IPS-18a (cell line): Measurements from ENCODE around the gene SH3RF3.
"Not testable (repeated sequence)": the region's sequence is repeated elsewhere in the genome, so short reads cannot be mapped to it uniquely, and the experiment has no call there.

Experiments
- H3K27ac ChIP-seq: one replicate; pipeline ENCODE4 v1.5.1; 2013; ENCODE audit warnings: low read length
- H3K27me3 ChIP-seq: one replicate; pipeline ENCODE4 v1.6.1; 2013; ENCODE audit warnings: mild to moderate bottlenecking, low read length; ENCODE audit not compliant: control insufficient read depth, insufficient read depth
- H3K36me3 ChIP-seq: one replicate; pipeline ENCODE4 v1.6.1; 2013; ENCODE audit warnings: low read depth, low read length; ENCODE audit not compliant: control insufficient read depth
- H3K4me1 ChIP-seq: one replicate; pipeline ENCODE4 v1.6.1; 2013; ENCODE audit warnings: low read depth, low read length; ENCODE audit not compliant: control insufficient read depth
- H3K4me3 ChIP-seq: one replicate; pipeline ENCODE4 v1.5.1; 2013; ENCODE audit warnings: low read length
- H3K9ac ChIP-seq: one replicate; pipeline ENCODE4 v1.6.1; 2013; ENCODE audit warnings: mild to moderate bottlenecking, low read length, moderate library complexity
- H3K9me3 ChIP-seq: one replicate; pipeline ENCODE4 v1.6.1; 2013; ENCODE audit warnings: low read depth, low read length; ENCODE audit not compliant: control insufficient read depth

The SH3RF3 gene

GRCh38 chr2:109120166-109120565 lies 8.8 kb upstream of the SH3RF3 start:
- H3K9ac ChIP-seq: no peak overlapping the region
- H3K36me3 ChIP-seq: no peaks in the 10 kb centered on the region
- H3K9me3 ChIP-seq: no peaks in the 10 kb centered on the region
- H3K4me1 ChIP-seq: no peaks in the 10 kb centered on the region
- no peak overlapping the region for H3K4me3 ChIP-seq
- H3K27ac ChIP-seq: no peak overlapping the region
- H3K27me3 ChIP-seq: no peaks in the 10 kb centered on the region

DNA sequence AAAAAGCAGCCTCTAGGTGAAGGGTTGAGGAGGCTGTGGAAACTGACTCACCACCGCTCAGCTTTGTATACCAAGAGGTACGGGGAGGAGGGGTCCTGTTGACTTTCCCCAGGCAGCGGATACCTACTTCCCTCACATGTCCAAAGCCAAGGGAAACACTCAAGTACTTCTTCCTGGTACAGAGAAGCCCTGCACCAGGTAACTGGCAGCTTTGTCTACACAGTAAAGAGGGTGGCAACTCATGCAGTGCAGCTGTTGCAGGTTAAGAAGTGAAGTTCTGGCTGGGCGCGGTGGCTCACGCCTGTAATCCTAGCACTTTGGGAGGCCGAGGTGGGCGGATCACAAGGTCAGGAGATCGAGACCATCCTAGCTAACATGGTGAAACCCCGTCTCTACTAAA lies 8.3 kb upstream of the SH3RF3 start:
- H3K9me3 ChIP-seq, H3K4me3 ChIP-seq: not testable (repeated sequence)

GRCh38 chr2:109123586-109124201 lies 5.3 kb upstream of the SH3RF3 start:
- no peak overlapping the region for H3K4me3 ChIP-seq
- H3K27ac ChIP-seq: no peak overlapping the region
- no peak overlapping the region for H3K9ac ChIP-seq
- H3K9me3 ChIP-seq: no peaks in the 10 kb centered on the region
- H3K36me3 ChIP-seq: no peaks in the 10 kb centered on the region
- H3K27me3 ChIP-seq: peaks cover 17% of the 10 kb centered on the region
- no peaks in the 10 kb centered on the region for H3K4me1 ChIP-seq

More for the DNA sequence above, 8.3 kb upstream of the SH3RF3 start:
- not testable (repeated sequence) for H3K27me3 ChIP-seq, H3K9ac ChIP-seq, H3K27ac ChIP-seq, H3K4me1 ChIP-seq, H3K36me3 ChIP-seq

- no peaks in the 10 kb centered on the region for H3K9me3 ChIP-seq
- H3K9ac ChIP-seq: no peak overlapping the region
- peaks cover 31% of the 10 kb centered on the region for H3K27me3 ChIP-seq
- no peak overlapping the region for H3K27ac ChIP-seq
- no peak overlapping the region for H3K4me3 ChIP-seq
- no peaks in the 10 kb centered on the region for H3K36me3 ChIP-seq
- H3K4me1 ChIP-seq: no peaks in the 10 kb centered on the region
Observed at GRCh38 chr2:109124982-109125592, 3.9 kb upstream of the SH3RF3 start.

- Histone ChIP-seq H3K9me3 (no peaks in the 10 kb centered on the region), H3K4me1 (no peaks in the 10 kb centered on the region), H3K27me3 (peaks cover 39% of the 10 kb centered on the region), H3K4me3 (no peak overlapping the region), H3K9ac (no peak overlapping the region), H3K27ac (no peak overlapping the region), H3K36me3 (no peaks in the 10 kb centered on the region)
Observed at GRCh38 chr2:109125593-109126500, 3.2 kb upstream of the SH3RF3 start.

DNA sequence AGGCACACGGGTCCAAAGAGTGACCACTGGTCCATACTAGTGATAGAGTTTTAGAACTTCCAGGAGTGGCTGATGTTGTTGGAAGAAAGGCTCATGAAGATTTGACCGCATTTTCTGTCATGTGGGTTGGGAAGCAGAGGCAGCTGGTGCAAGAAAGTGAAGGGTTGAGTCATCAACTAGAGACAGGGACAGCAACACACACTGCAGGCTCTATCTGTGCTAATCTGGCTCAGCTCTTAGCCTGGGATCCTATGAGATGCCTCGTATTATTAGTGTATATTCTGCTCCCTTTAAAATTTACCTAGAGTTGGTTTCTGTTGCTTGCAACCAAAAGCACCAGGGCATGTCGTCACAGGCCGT lies 2.5 kb upstream of the SH3RF3 start:
- Histone ChIP-seq H3K4me1 (no peaks in the 10 kb centered on the region), H3K4me3 (no peak overlapping the region), H3K36me3 (no peaks in the 10 kb centered on the region), H3K9ac (no peak overlapping the region), H3K27me3 (peaks cover 45% of the 10 kb centered on the region), H3K9me3 (no peaks in the 10 kb centered on the region), H3K27ac (no peak overlapping the region)

GRCh38 chr2:109127556-109127955 lies 1.4 kb upstream of the SH3RF3 start:
- Histone ChIP-seq H3K9me3 (no peaks in the 10 kb centered on the region), H3K27me3 (peaks cover 56% of the 10 kb centered on the region), H3K4me3 (no peak overlapping the region), H3K36me3 (no peaks in the 10 kb centered on the region), H3K27ac (no peak overlapping the region), H3K9ac (no peak overlapping the region), H3K4me1 (no peaks in the 10 kb centered on the region)

GRCh38 chr2:109128048-109128615 lies 873 bp upstream of the SH3RF3 start:
- no peak overlapping the region for H3K9ac ChIP-seq

DNA sequence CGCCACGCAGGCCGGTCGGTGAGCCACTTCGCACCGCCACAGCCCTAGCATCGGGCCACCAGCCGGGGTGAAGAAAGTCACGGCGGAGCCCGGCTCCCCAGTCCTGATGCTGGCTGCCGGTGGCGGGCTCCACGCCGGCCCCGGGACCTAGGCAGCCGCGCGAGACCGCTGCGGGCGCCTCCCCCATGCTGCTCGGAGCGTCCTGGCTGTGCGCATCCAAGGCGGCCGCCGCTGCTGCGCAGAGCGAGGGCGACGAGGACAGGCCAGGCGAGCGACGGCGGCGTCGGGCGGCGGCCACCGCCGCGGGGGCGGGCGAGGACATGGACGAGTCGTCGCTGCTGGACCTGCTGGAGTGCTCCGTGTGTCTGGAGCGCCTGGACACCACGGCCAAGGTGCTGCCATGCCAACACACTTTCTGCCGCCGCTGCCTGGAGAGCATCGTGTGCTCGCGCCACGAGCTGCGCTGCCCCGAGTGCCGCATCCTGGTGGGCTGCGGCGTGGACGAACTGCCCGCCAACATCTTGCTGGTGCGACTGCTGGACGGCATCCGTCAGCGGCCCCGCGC lies 433 bp downstream of the SH3RF3 start:
- Histone ChIP-seq H3K27me3 (peaks cover 67% of the 10 kb centered on the region), H3K9ac (no peak overlapping the region), H3K4me1 (no peaks in the 10 kb centered on the region), H3K27ac (no peak overlapping the region), H3K36me3 (no peaks in the 10 kb centered on the region), H3K9me3 (no peaks in the 10 kb centered on the region), H3K4me3 (peak overlapping the region; percentile 69)

More at GRCh38 chr2:109128048-109128615, 873 bp upstream of the SH3RF3 start:
- H3K27me3 ChIP-seq: peaks cover 60% of the 10 kb centered on the region
- H3K4me1 ChIP-seq: no peaks in the 10 kb centered on the region
- peak overlapping the region; percentile 69 for H3K4me3 ChIP-seq
- no peaks in the 10 kb centered on the region for H3K9me3 ChIP-seq
- H3K27ac ChIP-seq: no peak overlapping the region
- no peaks in the 10 kb centered on the region for H3K36me3 ChIP-seq

DNA sequence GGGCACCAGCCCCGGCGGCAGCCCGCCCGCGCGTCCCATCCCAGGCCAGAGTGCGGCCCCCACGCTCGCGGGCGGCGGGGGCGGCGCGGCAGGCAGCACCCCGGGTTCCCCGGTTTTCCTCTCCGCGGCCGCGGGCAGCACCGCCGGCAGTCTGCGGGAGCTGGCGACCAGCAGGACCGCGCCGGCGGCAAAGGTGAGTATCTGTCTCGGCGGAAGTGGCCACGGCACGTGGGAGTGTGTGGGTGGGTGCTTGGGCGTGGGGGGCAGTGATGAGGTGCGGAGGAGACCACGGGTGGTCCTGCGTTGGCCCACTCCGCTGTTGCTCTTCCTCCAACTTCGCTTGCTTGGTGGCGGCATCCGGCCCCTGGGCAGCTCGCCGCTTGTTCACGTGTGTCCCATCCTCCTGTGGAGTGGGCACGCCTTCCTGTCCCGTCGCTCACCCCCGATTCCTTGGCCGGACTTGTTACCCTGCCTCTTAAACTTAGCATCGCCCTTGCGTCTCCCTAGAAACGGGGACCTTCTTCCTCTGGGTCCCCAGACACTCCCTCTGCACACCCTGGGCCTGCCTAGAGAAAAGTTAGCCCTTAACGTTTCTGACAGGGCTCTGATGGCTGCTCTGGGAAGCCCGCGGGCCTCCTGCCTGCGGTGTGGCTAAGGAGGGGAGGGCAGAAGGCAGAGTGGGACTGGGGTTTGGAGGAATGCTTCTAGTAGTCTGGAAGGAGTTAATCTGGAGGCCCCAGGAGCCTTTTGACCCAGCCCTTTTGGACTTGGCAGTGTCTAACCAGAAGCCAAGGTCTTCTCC lies 1.1 kb downstream of the SH3RF3 start:
- no peak overlapping the region for H3K9ac ChIP-seq

DNA sequence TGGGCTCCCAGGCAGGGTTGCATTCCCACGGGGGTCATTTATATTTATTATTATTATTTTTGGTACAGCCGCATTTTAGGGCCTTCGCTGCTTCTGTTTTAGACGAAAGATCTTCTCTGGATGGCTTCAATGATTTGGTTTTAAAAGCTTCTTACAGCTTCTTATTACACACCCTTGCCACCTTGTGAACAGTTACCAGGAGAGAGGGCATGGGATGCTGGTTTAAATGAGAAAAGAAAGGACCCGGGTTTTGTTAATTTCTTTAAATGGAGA lies 1.7 kb downstream of the SH3RF3 start:
- H3K27me3 ChIP-seq: peaks cover 67% of the 10 kb centered on the region
- H3K36me3 ChIP-seq: no peaks in the 10 kb centered on the region
- no peaks in the 10 kb centered on the region for H3K9me3 ChIP-seq
- no peak overlapping the region for H3K4me3 ChIP-seq
- peaks cover 3% of the 10 kb centered on the region for H3K4me1 ChIP-seq
- no peak overlapping the region for H3K27ac ChIP-seq
- H3K9ac ChIP-seq: no peak overlapping the region

More for the DNA sequence above, 1.1 kb downstream of the SH3RF3 start:
- Histone ChIP-seq H3K4me1 (no peaks in the 10 kb centered on the region), H3K36me3 (no peaks in the 10 kb centered on the region), H3K4me3 (peak overlapping the region; percentile 20), H3K27ac (no peak overlapping the region), H3K9me3 (no peaks in the 10 kb centered on the region), H3K27me3 (peaks cover 67% of the 10 kb centered on the region)
